ENCODE results near the gene TMEM205.

DNA sequence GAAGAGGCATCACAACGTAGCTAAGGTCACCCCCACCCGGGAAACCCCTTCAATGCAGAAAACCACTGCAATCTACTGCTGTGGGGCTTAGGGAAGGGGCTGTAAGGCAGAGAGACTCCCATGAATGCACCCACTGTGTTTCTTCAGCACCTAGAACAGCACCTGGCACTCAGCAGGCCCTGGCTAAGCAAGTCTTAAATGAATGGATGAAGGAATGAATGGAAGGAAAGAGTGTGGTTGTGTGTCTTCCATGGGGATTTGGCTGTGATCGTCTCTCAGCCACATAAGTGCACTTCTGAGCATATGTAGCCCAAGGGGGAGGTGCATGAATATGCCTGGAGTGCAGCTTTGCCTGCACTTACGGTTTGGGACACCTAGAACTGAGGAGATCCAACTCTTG lies 3.1 kb upstream of the TMEM205 start:
- TF ChIP-seq CTCF (IDR thresholded peaks at IDR 0.05): no peak
- no peak for TF ChIP-seq POLR2AphosphoS5 (IDR thresholded peaks at IDR 0.05)
- TF ChIP-seq POLR2A (IDR thresholded peaks at IDR 0.05): no peak
- no peak for TF ChIP-seq EP300 (IDR thresholded peaks at IDR 0.05)
